ENCODE measurements around the gene HMBS. TPM values are rescaled to one million over a fixed set of nuclear protein-coding genes. Genes with fewer than 3 reads are reported as not detected.

The HMBS gene
- total and polyA plus RNA-seq, 2 experiments from 2014 or later: 101 to 107 TPM

- H3K4me1 Mint-ChIP-seq: peaks cover 16% of the 10 kb centered on the region
- peak overlapping the region; percentile 98 for H3K27ac Mint-ChIP-seq
- Histone ChIP-seq H4K20me1 (replicated peaks; ENCODE audit: insufficient read depth) (peaks cover 26% of the 10 kb centered on the region; the same call in 1 of the 2 replicates), H3K79me2 (replicated peaks; ENCODE audit: insufficient read depth) (peaks cover 41% of the 10 kb centered on the region), H3K36me3 (ENCODE audit: insufficient read depth) (peaks cover 19% of the 10 kb centered on the region), H3K27me3 (ENCODE audit: insufficient read depth) (no peaks in the 10 kb centered on the region), H3K4me2 (peak overlapping the region; percentile 100), H2AFZ (no peak overlapping the region), H3K4me1 (ENCODE audit: insufficient read depth) (peaks cover 19% of the 10 kb centered on the region), H3K4me3 (peak overlapping the region; percentile 96), H3K27ac (ENCODE audit: low read depth) (peak overlapping the region; percentile 13), H3F3A (replicated peaks; ENCODE audit: low read depth) (peaks cover 44% of the 10 kb centered on the region), H3K9me2 (ENCODE audit: insufficient read depth) (no peaks in the 10 kb centered on the region)
- peaks cover 27% of the 10 kb centered on the region for H3K27me3 Mint-ChIP-seq (ENCODE audit: insufficient read depth, low read depth, poor library complexity)
- H3K9me3 Mint-ChIP-seq: no peaks in the 10 kb centered on the region; the same call in 2 of the 3 replicates
- TF ChIP-seq CREB1 (CRISPR knock-in tag; IDR thresholded peaks at IDR 0.05; ENCODE audit: low read depth): peak; percentile 64
- TF ChIP-seq ETS1 (IDR thresholded peaks at IDR 0.05): peak; percentile 52; the same call in 1 of the 2 replicates
- peak in 1 of 2 experiments; percentile 18; a peak in 2 of 4 replicates for TF ChIP-seq CTCF (conservative IDR thresholded peaks at IDR 0.05; ENCODE audit: low read depth in 2 of 2)
- TF ChIP-seq ZNF331 (CRISPR knock-in tag; IDR thresholded peaks at IDR 0.05; ENCODE audit: low read depth): no peak
- TF ChIP-seq ZNF114 (CRISPR knock-in tag; IDR thresholded peaks at IDR 0.05): no peak
- no peak for TF ChIP-seq JUNB (IDR thresholded peaks at IDR 0.05; ENCODE audit: unreplicated experiment)
- 0 out of 2 replicates have a peak, but pooled peaks have one; percentile 18 for TF ChIP-seq NANOG (IDR thresholded peaks at IDR 0.05; ENCODE audit: borderline replicate concordance)
- no peak for TF ChIP-seq EZH2 (IDR thresholded peaks at IDR 0.05; ENCODE audit: low read depth, unreplicated experiment)
- peak; percentile 100 for TF ChIP-seq POLR2AphosphoS5 (IDR thresholded peaks at IDR 0.05; ENCODE audit: low read depth)
- H3K36me3 Mint-ChIP-seq (ENCODE audit: low read depth): peaks cover 71% of the 10 kb centered on the region
- DNase-seq (ENCODE audit: low spot score) (peak; percentile 100), ATAC-seq (peak; percentile 78)
- peak overlapping the region; percentile 96 for H3K4me3 Mint-ChIP-seq
Observed at GRCh38 chr11:119095066-119095880, 10.6 kb downstream of the HMBS start.

- Mint-ChIP-seq H3K27ac (no peak overlapping the region), H3K36me3 (ENCODE audit: low read depth) (peaks cover 34% of the 10 kb centered on the region), H3K4me1 (peaks cover 16% of the 10 kb centered on the region), H3K9me3 (no peaks in the 10 kb centered on the region), H3K4me3 (peak overlapping the region; percentile 80; the same call in 2 of the 3 replicates), H3K27me3 (ENCODE audit: insufficient read depth, low read depth, poor library complexity) (peaks cover 19% of the 10 kb centered on the region)
- no peak overlapping the region for H3K27ac ChIP-seq (ENCODE audit: low read depth)
- H2AFZ ChIP-seq: no peak overlapping the region
- peaks cover 35% of the 10 kb centered on the region for H3F3A ChIP-seq (replicated peaks; ENCODE audit: low read depth)
- peak overlapping the region; percentile 98 for H3K4me3 ChIP-seq
- no peaks in the 10 kb centered on the region for H3K27me3 ChIP-seq (ENCODE audit: insufficient read depth)
- peaks cover 22% of the 10 kb centered on the region for H3K4me1 ChIP-seq (ENCODE audit: insufficient read depth)
- DNase-seq (ENCODE audit: low spot score): no peak
- peaks cover 19% of the 10 kb centered on the region for H3K79me2 ChIP-seq (replicated peaks; ENCODE audit: insufficient read depth)
- no peaks in the 10 kb centered on the region for H4K20me1 ChIP-seq (replicated peaks; ENCODE audit: insufficient read depth)
- TF ChIP-seq NANOG (IDR thresholded peaks at IDR 0.05; ENCODE audit: borderline replicate concordance) (no peak), POLR2AphosphoS5 (IDR thresholded peaks at IDR 0.05; ENCODE audit: low read depth) (no peak), CTCF (conservative IDR thresholded peaks at IDR 0.05; ENCODE audit: low read depth in 2 of 2) (no peak)
- ATAC-seq: no peak
- peak overlapping the region; percentile 100 for H3K4me2 ChIP-seq
- H3K9me2 ChIP-seq (ENCODE audit: insufficient read depth): no peaks in the 10 kb centered on the region
- peaks cover 14% of the 10 kb centered on the region for H3K36me3 ChIP-seq (ENCODE audit: insufficient read depth)
Observed at GRCh38 chr11:119099711-119100110, 15.0 kb downstream of the HMBS start.

All from GM23338 (cell line).